GM12874 (cell line): Measurements from ENCODE around the gene ABCA4.

ENCODE experiments used
- TF ChIP-seq, protein P1 (sequence below): IDR thresholded peaks from 2 replicates; pipeline ENCODE4 v1.5.1; 2011; ENCODE audit warnings: low read depth, mild to moderate bottlenecking, control low read depth, low read length, moderate library complexity; ENCODE audit not compliant: insufficient read depth

The ABCA4 gene

DNA sequence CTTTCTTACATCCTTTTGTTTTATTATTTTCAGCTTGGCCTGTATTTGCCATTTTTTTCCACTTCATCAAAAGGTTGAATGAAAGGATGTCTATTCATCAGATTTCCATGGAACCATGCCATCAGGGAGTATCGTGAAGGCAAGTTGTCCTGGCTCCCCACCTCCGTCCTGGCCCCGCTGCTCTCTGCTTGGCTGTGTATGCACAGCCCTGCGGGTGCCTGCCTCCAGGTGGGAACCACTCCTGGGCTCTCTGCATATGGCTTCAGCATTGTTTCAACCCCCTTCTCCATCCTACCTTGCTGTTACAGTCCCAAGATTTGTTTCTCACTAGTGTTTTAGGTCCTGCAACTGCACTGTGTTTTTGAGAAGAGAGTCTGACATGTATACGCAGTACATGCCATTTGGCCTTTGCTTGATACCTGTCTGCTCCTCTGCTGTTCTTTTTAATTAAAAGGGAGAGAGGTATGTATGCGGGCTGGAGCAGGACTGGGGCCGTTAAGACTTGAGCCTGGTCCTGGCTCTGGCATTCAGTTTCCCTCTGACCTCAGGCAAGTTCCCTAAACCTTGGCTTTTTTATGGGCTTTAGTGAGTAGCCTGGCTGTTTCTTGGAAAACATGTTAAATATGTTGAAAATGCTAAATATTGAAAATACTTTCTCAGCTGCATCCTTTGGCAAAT lies 141.8 kb downstream of the ABCA4 start:
- TF ChIP-seq, protein P1, sequence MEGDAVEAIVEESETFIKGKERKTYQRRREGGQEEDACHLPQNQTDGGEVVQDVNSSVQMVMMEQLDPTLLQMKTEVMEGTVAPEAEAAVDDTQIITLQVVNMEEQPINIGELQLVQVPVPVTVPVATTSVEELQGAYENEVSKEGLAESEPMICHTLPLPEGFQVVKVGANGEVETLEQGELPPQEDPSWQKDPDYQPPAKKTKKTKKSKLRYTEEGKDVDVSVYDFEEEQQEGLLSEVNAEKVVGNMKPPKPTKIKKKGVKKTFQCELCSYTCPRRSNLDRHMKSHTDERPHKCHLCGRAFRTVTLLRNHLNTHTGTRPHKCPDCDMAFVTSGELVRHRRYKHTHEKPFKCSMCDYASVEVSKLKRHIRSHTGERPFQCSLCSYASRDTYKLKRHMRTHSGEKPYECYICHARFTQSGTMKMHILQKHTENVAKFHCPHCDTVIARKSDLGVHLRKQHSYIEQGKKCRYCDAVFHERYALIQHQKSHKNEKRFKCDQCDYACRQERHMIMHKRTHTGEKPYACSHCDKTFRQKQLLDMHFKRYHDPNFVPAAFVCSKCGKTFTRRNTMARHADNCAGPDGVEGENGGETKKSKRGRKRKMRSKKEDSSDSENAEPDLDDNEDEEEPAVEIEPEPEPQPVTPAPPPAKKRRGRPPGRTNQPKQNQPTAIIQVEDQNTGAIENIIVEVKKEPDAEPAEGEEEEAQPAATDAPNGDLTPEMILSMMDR: no peak

DNA sequence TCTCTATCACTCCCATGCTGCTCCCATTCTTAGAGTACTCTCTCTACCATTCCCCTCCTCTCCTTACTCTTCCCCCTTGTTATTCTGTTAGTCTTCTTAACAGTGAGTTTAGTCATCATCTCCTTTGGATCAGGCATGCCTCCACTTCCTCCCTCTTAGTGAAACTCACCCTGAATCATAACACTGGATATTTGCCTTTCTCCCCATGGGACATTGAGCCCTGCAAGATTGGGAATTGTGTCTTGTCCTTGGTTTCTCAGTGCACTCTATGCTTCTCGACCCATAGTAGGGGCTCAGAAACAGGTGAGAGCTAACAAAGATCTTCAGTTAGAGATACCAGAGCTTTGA lies 143.4 kb downstream of the ABCA4 start:
- TF ChIP-seq, protein P1: no peak

DNA sequence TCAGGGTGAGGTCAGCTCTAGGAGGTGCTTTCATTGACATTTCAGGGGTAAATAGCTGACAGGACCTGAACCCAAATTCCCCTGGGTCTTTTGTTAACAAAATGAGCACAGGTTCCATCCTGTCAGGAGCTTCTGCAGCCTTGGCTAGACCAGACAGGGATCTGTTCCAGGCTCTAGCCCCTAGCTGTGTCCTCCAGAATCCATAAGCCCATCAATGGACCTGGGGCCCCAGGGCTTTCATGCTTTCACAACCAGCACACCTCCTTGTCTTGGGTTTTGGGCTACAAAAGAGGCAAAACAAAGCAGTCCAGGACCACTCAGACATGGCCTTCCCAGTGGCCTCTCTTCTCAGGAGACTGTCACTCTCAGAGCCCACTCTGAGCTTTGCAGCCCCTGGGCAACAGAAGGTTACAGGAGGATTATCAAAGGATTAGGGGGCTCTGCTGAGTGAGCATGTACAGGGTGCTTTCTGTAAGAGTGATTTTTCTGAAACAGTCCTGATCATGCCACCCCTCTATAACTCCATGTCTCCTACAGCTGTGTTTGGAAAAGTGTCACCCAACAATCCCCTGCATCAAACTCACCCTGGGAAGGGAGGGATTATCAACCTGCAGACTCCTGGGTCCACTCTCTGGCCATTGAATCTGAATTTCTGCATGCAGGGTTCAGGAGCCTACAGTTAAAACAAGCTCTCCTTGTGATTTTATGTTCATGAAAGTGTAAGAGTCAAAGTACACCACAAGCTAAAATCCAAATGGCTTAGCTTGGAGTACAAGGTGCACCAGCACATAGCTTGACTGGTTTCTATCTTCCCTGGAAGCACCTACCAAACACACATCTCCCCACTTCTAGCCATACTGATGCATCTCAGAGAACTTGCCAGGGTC lies 144.0 kb downstream of the ABCA4 start:
- TF ChIP-seq, protein P1: no peak

DNA sequence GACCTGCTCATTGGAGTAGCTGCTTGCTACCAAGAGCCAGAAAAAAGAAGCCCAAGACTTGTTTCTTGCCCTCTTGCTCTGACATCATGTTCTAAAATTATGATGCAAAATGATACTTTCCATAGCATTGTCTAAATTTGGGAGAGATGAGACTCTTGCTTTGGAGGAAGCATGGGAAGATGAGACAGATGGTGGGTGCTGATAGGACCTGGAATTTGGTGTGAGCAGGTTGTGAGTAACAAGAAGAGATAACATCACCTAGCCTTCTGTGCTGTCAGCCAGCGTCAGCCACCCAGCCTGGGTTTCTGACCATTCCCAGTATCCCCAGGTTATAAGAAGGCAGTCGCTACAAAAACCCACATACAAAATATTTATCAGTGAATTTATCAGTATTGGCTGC lies 144.7 kb downstream of the ABCA4 start:
- TF ChIP-seq, protein P1: no peak

DNA sequence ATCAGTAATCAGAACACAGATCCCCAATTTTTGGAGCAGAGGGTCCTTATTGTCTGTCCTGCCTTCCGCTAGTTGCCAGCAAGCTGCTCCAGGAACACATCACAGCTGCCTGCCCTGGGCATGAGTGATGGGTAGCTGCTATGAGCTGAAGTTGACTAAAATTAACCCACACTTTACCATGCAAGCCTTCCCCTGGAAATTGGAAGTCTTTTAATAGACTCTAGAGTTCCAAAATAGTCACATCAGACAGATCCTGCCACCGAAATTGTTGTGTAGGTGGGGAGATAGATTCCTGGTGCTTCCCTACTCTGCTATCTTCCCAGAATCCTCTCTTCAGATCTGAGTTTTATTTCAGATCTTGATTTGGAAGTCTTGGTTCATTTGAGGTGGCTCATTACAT lies 148.6 kb downstream of the ABCA4 start:
- TF ChIP-seq, protein P1: no peak

GRCh38 chr1:93969887-93970286 lies 151.1 kb downstream of the ABCA4 start:
- TF ChIP-seq, protein P1: no peak

DNA sequence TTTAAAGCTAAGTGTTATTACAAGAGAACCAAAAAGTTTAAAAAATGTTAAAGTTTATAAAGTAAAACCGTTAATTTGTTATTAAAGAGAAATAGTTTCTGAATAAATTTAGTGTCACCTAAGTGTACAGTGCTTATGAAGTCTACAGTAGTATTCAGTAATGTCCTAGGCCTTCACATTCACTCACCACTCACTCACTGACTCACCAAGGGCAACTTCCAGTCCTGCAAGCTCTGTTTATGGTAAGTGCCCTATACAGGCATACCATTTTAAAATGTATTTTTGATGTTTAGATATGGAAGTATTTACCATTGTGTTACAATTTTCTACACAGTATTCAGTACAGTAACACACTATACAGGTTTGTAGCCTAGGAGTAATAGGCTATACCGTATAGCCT lies 151.6 kb downstream of the ABCA4 start:
- TF ChIP-seq, protein P1: no peak
